NCI-H1436 treated with DMSO at 0.1 percent for 48 hours (cell line): ENCODE data around the gene PDP2.
"Not testable (repeated sequence)": the region's sequence is repeated elsewhere in the genome, so short reads cannot be mapped to it uniquely, and the experiment has no call there.

Experiments
- DNase-seq: peaks from one replicate; lab custom pipeline; 2025; lab: John Stamatoyannopoulos, UW

Gene PDP2

GRCh38 chr16:66920924-66921680 is 40.8 kb downstream of the PDP2 start:
- DNase-seq: no peak

- no peak for DNase-seq
These were observed 41.6 kb downstream of the PDP2 start for GRCh38 chr16:66921729-66922450.

DNA sequence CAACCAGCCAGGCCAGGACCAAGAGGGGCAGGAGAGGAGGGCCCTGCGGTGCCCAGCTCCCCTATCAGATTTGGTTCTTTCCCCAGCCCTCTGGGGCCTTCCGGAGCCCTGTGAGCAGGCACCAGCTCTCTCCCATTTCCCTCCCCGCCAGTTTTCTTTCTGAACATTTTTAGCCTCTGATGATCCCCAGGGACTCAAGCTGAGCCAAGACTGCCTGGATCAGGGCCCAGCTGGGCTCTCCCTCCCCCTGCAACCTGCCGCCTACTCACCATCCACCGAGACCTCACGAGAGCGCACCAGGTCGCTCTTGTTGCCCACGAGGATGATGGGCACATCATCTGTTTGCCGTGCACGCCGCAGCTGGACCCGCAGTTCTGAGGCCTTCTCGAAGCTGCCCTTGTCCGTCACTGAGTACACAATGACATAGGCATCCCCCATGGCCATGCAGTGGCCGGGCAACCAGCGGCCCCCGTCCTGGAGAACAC is 43.0 kb downstream of the PDP2 start:
- peak; percentile 13 for DNase-seq

GRCh38 chr16:66923866-66924265 is 43.6 kb downstream of the PDP2 start:
- DNase-seq: no peak

DNA sequence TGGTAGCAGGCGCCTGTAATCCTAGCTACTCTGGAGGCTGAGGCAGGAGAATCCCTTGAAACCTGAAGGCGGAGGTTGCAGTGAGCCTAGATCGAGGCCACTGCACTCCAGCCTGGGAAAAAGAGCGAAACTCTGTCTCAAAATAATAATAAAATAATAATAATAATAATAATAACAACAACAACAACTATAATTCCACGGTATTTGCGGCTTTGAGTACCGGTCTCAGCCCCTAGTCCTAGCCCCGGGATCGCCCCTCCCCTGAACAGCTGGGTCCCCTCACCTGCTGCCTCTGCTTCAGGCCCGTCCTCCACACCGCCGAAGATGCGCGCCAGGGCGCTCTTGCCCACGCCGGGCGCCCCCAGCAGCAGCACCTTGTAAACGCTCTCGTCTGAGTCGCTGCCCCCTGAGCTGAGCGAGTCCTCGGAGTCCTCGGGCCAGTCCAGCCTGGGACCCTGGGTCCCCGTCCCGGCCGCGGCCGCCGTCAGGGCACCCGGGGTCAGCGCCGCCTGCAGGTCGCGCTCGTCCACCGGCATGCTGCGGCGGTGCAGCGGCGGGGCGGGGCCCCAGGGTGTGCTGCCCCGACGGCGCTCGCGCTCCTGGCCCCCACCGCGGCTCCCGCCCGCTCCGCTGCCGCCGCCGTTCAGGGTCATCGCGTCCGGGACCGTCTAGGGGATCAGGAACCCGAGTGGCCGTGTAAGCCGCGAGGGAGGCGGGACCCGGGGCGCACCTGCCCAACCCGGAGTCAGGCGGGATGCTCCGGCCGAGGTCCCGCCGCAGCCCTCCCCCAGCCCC is 44.4 kb downstream of the PDP2 start:
- DNase-seq: no peak

DNA sequence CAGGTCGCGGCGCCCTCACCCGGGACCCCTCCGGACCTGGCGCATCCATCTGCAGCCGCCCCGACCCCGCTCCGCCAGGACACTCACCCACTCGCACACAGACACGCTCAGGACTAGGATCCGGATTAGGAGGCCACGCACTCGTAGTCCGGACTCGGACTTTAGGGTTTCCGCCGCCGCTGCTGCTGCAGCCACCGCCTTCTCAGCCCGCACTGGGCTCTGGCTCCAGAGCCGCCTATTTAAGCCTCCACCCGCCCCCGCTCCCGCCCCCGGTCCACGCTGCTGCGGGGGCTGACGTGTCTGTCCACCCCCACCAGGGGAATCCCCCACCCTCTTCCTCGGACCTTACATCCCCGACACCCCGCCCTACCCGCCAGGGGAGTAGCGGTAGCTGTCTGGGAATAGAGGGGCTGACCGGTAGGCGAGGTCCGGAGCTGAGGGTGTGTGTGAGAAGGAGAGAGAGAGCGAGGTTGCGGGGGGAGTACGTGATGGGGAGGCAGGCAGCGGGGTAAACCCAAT is 45.1 kb downstream of the PDP2 start, which contains the start of gene RRAD:
Gene RRAD, minus strand, starts transcription at position 214 of the 519 bp plus-strand sequence. CDS start 356 bp downstream, outside the sequence.
- DNase-seq: no peak

DNA sequence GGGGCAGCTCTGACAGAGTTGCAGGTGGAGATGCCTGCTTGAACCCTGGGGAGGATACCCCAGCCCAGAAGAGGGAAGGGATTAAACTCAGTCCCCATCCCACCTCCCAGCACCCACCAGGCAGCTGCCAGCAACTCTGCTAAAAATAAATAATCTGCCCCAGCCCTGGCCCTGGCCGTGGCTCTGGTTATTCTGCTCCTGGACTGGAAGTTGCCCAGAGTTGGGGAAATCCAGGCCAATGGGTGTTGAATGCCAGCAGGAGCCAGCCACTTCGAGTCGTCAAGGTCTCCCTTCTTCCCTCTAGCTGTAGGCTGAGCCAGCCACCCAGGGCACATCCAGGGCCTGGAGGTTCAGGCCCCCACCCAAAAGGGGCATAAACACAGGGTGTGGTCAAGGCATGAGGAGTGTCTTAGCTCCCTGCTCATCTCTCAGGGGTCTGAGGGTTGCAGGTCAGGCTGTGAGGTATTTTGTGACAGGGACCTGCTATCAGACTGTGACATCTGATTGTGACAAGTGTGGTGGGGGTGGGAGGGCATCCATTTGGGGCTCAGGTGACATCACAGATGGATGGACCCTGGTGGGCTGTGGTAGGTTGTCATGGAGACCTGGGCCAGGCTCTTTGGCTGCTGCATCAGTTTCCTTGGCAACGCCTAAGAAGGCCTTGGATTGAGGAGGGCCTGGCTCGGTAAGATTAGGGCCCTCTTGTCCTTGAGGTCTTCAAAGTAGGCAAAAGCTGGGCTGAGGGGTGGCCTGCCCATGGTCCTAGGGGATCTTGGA is 46.0 kb downstream of the PDP2 start:
- no peak for DNase-seq

- DNase-seq: no peak
These were observed 46.7 kb downstream of the PDP2 start for GRCh38 chr16:66926961-66927436.

DNA sequence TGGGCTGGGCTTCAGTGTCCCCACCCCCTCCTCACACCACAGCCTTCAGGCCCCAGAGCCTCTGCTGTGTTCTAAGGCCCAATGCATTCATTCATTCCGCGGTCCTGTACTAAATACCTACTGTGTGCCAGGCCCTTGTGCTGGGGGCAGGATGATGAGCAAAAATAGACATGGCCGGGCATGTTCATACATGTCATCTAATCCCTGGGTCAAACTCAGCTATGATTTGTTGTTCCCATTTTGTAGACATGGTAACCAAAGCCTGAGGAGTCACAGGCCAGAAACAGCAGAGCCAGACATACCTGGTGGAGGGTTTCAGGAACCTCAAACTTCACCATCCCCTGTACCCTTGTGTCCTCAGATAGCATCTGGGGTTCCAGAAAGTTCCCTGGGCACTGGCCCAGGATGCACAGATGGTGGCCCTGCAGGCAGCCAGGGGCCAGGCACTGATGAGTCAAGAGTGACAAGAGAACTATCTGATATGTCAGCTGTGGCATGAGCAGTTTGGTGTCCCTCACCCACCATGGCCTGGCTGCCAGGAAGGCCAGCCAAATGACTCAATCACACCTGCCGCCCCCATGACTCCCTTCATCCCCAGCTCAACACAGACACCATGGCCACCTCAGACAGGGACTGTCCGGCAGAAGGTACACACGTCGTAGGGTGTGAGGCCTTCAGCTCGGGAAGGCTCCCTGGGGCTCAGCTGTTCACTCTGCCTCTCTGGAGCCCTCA is 47.8 kb downstream of the PDP2 start:
- no peak for DNase-seq

DNA sequence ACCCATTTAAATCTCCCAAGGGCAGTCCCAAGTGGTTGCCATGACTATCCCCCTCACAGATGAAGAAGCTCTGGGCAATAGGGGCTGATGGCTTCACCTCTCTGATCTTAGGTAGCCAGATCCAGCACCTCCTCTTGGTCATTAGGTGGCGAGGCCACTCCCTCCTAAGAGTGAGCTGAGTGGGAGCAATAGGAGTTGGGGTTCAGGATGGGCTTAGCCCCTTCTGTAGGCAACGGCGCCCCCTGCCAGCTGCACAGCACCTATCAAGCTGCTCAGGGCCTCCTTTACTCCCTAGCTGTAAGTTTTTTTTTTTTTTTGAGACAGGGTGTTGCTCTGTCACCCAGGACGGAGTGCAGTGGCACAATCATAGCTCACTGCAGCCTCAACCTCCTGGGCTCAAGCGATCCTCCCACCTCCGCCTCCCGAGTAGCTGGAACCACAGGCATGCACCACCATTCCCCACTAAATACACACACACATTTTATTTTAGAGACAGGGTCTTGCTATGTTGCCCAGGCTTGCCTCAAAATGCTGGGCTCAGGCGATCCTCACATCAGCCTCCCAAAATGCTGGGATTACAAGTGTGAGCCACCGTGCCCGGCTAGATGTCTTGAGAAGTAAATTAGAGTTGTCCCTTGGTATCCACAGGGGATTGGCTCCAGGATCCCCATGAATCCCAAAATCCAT is 48.5 kb downstream of the PDP2 start:
- no peak for DNase-seq

DNA sequence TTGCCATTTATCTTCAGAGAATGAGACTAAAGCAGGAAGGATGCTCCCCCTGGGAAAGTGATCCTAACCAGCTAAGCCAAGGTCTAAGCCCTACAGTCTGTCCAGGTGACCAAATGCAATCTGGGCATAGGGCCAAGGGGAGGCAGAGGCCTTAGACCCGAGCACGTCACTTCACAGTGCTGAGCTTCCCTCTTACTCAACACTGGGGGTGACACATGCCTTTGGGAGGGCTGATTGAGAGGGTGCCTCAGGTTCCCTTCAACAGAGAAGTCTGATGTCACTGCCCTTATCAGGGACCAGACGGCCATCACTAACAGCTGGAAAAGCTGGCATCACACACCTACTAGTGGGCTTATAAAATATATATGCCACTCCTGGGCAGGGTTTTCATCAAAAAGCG is 49.9 kb downstream of the PDP2 start:
- DNase-seq: no peak

DNA sequence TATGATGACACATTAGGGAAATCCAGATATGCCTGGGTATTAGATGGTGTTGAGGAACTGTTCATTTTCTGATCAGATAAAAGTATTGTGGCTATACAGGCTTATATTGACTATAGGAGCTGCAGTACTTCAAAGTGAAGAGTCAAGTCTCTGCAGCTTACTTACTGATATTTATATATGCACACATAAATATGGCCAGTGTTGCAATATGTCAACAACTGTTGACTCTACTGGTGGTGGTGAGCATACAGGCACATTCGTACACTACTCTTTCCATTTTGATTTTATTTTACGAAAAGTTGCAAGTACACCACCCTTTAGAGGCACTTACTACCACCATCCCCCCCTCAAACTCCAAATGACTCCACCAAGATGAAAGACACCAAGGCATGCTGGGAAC is 51.4 kb downstream of the PDP2 start:
- DNase-seq: no peak

GRCh38 chr16:66932076-66932475 is 51.8 kb downstream of the PDP2 start:
- DNase-seq: no peak

GRCh38 chr16:66933776-66934137 is 53.4 kb downstream of the PDP2 start:
- DNase-seq: no peak

GRCh38 chr16:66934138-66934838 is 54.0 kb downstream of the PDP2 start, which contains the start of gene CIAO2B:
TSS of gene CIAO2B (minus strand) at chr16:66934402. CDS start at chr16:66934364, 38 bp downstream.
- peak; percentile 2 for DNase-seq

DNA sequence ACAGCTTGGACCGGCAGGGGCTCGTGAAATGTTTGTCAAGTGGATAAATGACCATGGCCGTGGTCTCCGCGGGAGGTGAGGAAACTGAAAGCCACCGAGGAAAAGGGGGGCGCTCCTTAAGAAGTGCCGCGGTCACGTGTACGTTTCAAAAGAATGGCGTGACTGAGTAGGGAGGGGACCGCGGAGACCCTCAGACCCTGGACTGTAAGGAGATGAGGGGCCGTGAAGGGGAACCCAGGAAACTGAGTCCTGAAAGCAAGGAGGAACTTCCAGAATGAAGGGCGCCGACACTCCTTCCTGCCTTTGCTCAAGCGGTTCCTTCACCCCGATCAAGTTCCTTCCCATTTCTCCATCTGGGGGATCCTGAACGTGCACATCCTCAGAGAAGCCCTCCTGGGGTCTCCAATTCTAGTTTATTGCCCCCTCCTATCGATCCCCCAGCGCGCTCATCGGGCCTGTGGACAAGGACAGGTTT is 54.6 kb downstream of the PDP2 start:
- DNase-seq: not testable (repeated sequence)

DNA sequence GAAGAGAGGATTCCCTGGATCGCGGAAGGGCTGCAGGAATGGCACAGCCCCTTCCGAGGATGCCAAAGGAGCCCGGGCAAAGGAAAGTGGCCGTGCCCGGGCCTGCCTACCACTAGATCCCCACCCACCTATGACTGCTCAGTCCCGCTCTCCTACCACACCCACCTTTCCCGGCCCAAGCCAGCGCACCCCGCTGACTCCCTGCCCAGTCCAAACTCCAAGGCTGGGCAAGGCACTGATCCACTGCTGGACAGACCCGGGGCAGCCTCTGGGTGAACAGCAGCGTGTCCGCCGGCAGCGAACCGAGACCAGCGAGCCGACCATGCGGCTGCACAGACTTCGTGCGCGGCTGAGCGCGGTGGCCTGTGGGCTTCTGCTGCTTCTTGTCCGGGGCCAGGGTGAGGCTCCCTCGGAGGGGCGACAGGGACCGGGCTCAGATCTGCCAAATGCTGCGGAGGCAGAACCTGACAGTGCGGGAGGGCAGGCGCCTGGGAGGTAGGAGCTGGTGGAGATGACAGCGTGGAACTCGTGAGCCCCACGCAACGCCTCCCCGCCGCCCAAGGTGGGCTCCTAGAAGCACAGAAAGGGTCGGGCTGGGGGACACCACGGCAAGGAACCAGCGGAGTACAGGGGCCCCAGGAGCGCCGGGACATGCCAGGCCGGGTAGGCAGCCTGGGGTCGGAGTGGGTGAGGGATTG is 55.1 kb downstream of the PDP2 start, which contains the start of gene CES2:
Gene CES2, plus strand, starts transcription at position 203 of the 698 bp plus-strand sequence. Its CDS starts 120 bp downstream, at position 323.
- DNase-seq: no peak

- no peak for DNase-seq
These were observed 56.1 kb downstream of the PDP2 start for GRCh38 chr16:66936462-66936861.
